Measurements from ENCODE around the gene TC2N. TPM values are rescaled to one million over a fixed set of nuclear protein-coding genes. Genes with fewer than 3 reads are reported as not detected.
"Not testable (repeated sequence)": the region's sequence is repeated elsewhere in the genome, so short reads cannot be mapped to it uniquely, and the experiment has no call there.

The TC2N gene
- total and polyA plus RNA-seq, 2 experiments from 2014 or later, result 0.05 to 0.77 TPM

GRCh38 chr14:91899806-91900205, 32.5 kb upstream of the TC2N start:
- Histone ChIP-seq H3K9me3 (ENCODE audit: low read depth) (no peaks in the 10 kb centered on the region), H3K27ac (no peak overlapping the region), H3K36me3 (no peaks in the 10 kb centered on the region), H3K27me3 (no peaks in the 10 kb centered on the region), H3K4me3 (no peak overlapping the region), H3K4me1 (ENCODE audit: low read depth) (no peaks in the 10 kb centered on the region)
- no peak for DNase-seq (ENCODE audit: low read depth in 1 of 2, low spot score in 1 of 2)
- TF ChIP-seq, protein P1, sequence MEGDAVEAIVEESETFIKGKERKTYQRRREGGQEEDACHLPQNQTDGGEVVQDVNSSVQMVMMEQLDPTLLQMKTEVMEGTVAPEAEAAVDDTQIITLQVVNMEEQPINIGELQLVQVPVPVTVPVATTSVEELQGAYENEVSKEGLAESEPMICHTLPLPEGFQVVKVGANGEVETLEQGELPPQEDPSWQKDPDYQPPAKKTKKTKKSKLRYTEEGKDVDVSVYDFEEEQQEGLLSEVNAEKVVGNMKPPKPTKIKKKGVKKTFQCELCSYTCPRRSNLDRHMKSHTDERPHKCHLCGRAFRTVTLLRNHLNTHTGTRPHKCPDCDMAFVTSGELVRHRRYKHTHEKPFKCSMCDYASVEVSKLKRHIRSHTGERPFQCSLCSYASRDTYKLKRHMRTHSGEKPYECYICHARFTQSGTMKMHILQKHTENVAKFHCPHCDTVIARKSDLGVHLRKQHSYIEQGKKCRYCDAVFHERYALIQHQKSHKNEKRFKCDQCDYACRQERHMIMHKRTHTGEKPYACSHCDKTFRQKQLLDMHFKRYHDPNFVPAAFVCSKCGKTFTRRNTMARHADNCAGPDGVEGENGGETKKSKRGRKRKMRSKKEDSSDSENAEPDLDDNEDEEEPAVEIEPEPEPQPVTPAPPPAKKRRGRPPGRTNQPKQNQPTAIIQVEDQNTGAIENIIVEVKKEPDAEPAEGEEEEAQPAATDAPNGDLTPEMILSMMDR (IDR thresholded peaks at IDR 0.05; ENCODE audit: low read depth, low read length), result no peak

DNA sequence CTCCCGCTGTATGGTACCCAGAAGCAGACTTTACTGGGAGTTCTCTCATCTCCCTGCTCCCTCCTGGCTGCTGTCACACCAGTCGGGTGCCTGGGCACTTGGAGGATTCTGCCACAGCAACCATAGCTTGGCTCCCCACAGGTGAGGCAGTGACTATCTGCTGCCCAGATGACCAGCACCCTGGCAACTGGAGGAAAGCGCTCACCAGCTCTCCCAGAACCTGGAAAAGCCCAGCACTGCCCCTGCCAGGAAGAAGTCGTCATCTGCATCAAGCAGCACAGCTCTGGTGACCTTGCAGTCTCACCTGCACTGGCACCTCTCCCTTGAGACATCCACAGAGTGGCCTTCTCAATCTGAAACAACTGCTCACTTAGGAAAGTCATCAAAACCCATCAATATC, 31.9 kb upstream of the TC2N start:
- H3K4me3 ChIP-seq, result no peak overlapping the region
- TF ChIP-seq, protein P1 (IDR thresholded peaks at IDR 0.05; ENCODE audit: low read depth, low read length), result no peak
- H3K27ac ChIP-seq, result no peak overlapping the region
- H3K4me1 ChIP-seq (ENCODE audit: low read depth), result no peaks in the 10 kb centered on the region
- no peaks in the 10 kb centered on the region for H3K9me3 ChIP-seq (ENCODE audit: low read depth)
- DNase-seq (ENCODE audit: low read depth in 1 of 2, low spot score in 1 of 2), result no peak
- no peaks in the 10 kb centered on the region for H3K27me3 ChIP-seq
- H3K36me3 ChIP-seq, result no peaks in the 10 kb centered on the region

GRCh38 chr14:91898372-91898771, 31.0 kb upstream of the TC2N start:
- Histone ChIP-seq H3K36me3 (no peaks in the 10 kb centered on the region), H3K4me3 (no peak overlapping the region), H3K9me3 (ENCODE audit: low read depth) (no peaks in the 10 kb centered on the region), H3K27me3 (no peaks in the 10 kb centered on the region), H3K4me1 (ENCODE audit: low read depth) (no peaks in the 10 kb centered on the region), H3K27ac (no peak overlapping the region)
- DNase-seq (ENCODE audit: low read depth in 1 of 2, low spot score in 1 of 2), result peak in 1 of 2 donors; percentile 22
- TF ChIP-seq, protein P1 (IDR thresholded peaks at IDR 0.05; ENCODE audit: low read depth, low read length), result no peak

- not testable (repeated sequence) for H3K4me1 ChIP-seq (ENCODE audit: low read depth); H3K9me3 ChIP-seq (ENCODE audit: low read depth); H3K27me3 ChIP-seq; H3K27ac ChIP-seq; H3K4me3 ChIP-seq; H3K36me3 ChIP-seq; DNase-seq (ENCODE audit: low read depth in 1 of 2, low spot score in 1 of 2)
These were observed 30.4 kb upstream of the TC2N start for GRCh38 chr14:91897716-91898115.

DNA sequence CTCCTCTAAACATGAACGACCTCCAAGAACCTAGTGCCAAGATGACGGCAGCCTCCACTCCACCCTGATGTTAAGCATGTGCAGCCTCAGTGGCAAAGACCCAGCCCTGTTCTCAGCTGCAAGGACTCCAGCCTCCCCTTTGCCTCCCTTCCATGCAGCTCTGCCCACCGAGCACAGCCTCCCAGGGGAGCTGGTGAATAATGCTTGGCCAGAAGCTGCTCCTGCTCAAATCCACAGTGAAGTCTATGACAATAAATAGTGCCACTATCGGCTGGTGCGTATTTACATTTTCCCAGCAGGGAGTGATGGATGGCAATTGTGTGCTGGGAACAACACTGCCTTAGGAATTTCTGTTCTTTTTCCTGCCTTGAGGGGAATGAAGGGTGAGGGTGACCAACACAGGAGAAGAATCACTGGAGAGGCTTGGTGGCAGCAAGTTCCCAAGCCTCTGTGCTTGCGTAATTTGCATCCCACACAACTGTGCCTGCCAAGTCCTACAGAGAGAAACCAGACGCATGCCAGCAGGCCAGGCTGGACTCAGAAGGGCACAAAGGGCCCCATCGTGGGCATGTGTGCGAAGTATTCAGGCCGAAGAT, 29.9 kb upstream of the TC2N start:
- no peak overlapping the region for H3K4me3 ChIP-seq
- H3K9me3 ChIP-seq (ENCODE audit: low read depth), result no peaks in the 10 kb centered on the region
- peak in 1 of 2 donors; percentile 67 for DNase-seq (ENCODE audit: low read depth in 1 of 2, low spot score in 1 of 2)
- TF ChIP-seq, protein P1 (IDR thresholded peaks at IDR 0.05; ENCODE audit: low read depth, low read length), result no peak
- H3K4me1 ChIP-seq (ENCODE audit: low read depth), result no peaks in the 10 kb centered on the region
- no peaks in the 10 kb centered on the region for H3K36me3 ChIP-seq
- no peak overlapping the region for H3K27ac ChIP-seq
- no peaks in the 10 kb centered on the region for H3K27me3 ChIP-seq

- H3K36me3 ChIP-seq, result no peaks in the 10 kb centered on the region
- no peak overlapping the region for H3K27ac ChIP-seq
- H3K27me3 ChIP-seq, result no peaks in the 10 kb centered on the region
- no peak overlapping the region for H3K4me3 ChIP-seq
- no peak for DNase-seq (ENCODE audit: low read depth in 1 of 2, low spot score in 1 of 2)
- TF ChIP-seq, protein P1 (IDR thresholded peaks at IDR 0.05; ENCODE audit: low read depth, low read length), result no peak
- H3K9me3 ChIP-seq (ENCODE audit: low read depth), result no peaks in the 10 kb centered on the region
- H3K4me1 ChIP-seq (ENCODE audit: low read depth), result no peaks in the 10 kb centered on the region
These were observed 29.1 kb upstream of the TC2N start for GRCh38 chr14:91896419-91896818.
